A549 (cell line): ENCODE data around the gene GAL. TPM values are rescaled to one million over a fixed set of nuclear protein-coding genes. Genes with fewer than 3 reads are reported as not detected.

Experiments
- ATAC-seq, 2 experiments: fragments of 200-7000 bp in 1 of 2; fragments of >200 bp in 1 of 2; cut with Nextera tagmentation in 1 of 2; cut with Tn5 transposase in 1 of 2; 3 replicates each; pipeline versions ENCODE4 v1.8.0 to v1.9.1; 2018 to 2020; ENCODE audit warnings: mild to moderate bottlenecking in 1 of 2, moderate library complexity in 1 of 2
- CTCF ChIA-PET: fragments of 300-600 bp; sonication (Branson Sonifier 250); formaldehyde crosslinking; extraction: SDS; loops from one replicate; lab custom pipeline; 2021; ENCODE audit warnings: antibody characterized with exemption, inconsistent platforms; lab: Yijun Ruan, JAX
- POLR2A ChIA-PET: fragments of 350-600 bp; formaldehyde crosslinking; extraction: SDS; loops from one replicate; lab custom pipeline; 2021; ENCODE audit warnings: antibody characterized with exemption, inconsistent platforms; lab: Yijun Ruan, JAX
- DNase-seq, 2 experiments: peaks; one replicate each; pipeline versions ENCODE4 v3.0.0 to v3.0.0-alpha.2; 2011 to 2016; ENCODE audit warnings: low read depth in 1 of 2, low spot score in 1 of 2
- FAIRE-seq: peaks from 2 replicates; lab custom pipeline; 2011; peaks lifted over from hg19 to GRCh38; lab: Jason Lieb, UNC
- H3K27ac ChIP-seq, 2 experiments: fragments of >200 bp; sonication (Bioruptor Twin); formaldehyde crosslinking; 3 replicates each; pipeline ENCODE4 v1.5.1; 2016 to 2017
- H3K4me1 ChIP-seq: fragments of >200 bp; sonication (Bioruptor Twin); formaldehyde crosslinking; 3 replicates; pipeline ENCODE4 v1.6.1; 2016
- H3K4me2 ChIP-seq: fragments of >200 bp; sonication (Bioruptor Twin); formaldehyde crosslinking; 3 replicates; pipeline ENCODE4 v1.6.1; 2016
- H3K4me3 ChIP-seq: fragments of >200 bp; sonication (Bioruptor Twin); formaldehyde crosslinking; 3 replicates; pipeline ENCODE4 v1.5.1; 2016
- H3K9me3 ChIP-seq: fragments of >200 bp; sonication (Bioruptor Twin); formaldehyde crosslinking; 3 replicates; pipeline ENCODE4 v1.6.1; 2016
- BHLHE40 ChIP-seq: IDR thresholded peaks from 2 replicates; pipeline ENCODE4 v1.6.1; 2012; ENCODE audit warnings: low read depth, low read length, inconsistent platforms
- CEBPB ChIP-seq, 2 experiments: fragments of >200 bp in 1 of 2; sonication (Bioruptor Twin) in 1 of 2; formaldehyde crosslinking in 1 of 2; IDR thresholded peaks; 2 replicates each; pipeline ENCODE4 v1.6.1; 2012 to 2016
- CHD2 ChIP-seq: fragments of 150-350 bp; IDR thresholded peaks from 2 replicates; pipeline ENCODE4 v1.6.1; 2014; ENCODE audit warnings: low read length; ENCODE audit not compliant: partially characterized antibody
- EHF ChIP-seq: fragments of 250-450 bp; sonication (Bioruptor Pico); IDR thresholded peaks from 2 replicates; pipeline ENCODE4 v1.5.0; 2020; ENCODE audit warnings: mild to moderate bottlenecking
- EHMT2 ChIP-seq: fragments of 200-600 bp; sonication (generic); IDR thresholded peaks from 2 replicates; pipeline ENCODE4 v1.6.1; 2016; ENCODE audit warnings: antibody characterized with exemption, low read depth, mild to moderate bottlenecking, moderate library complexity
- EP300 ChIP-seq, 2 experiments: fragments of >200 bp; sonication (Bioruptor Twin); formaldehyde crosslinking; IDR thresholded peaks; 2 replicates in 1 of 2; 3 replicates in 1 of 2; pipeline ENCODE4 v1.6.1; 2016 to 2017
- ESRRA ChIP-seq: fragments of 150-350 bp; IDR thresholded peaks from 2 replicates; pipeline ENCODE4 v1.6.1; 2014; ENCODE audit warnings: mild to moderate bottlenecking, low read length, borderline replicate concordance
- FOSB ChIP-seq: fragments of 250-450 bp; sonication (Bioruptor Pico); IDR thresholded peaks from 2 replicates; pipeline ENCODE4 v1.5.0; 2020; ENCODE audit warnings: mild to moderate bottlenecking, moderate library complexity
- FOXS1 ChIP-seq: fragments of 250-450 bp; sonication (Bioruptor Pico); IDR thresholded peaks from 2 replicates; pipeline ENCODE4 v1.5.0; 2020; ENCODE audit warnings: mild to moderate bottlenecking, moderate library complexity
- GATA3 ChIP-seq: IDR thresholded peaks from 2 replicates; pipeline ENCODE4 v1.6.1; 2012; ENCODE audit warnings: borderline replicate concordance
- HEYL ChIP-seq: fragments of 250-450 bp; sonication (Bioruptor Pico); IDR thresholded peaks from 2 replicates; pipeline ENCODE4 v1.8.0; 2021; ENCODE audit warnings: mild to moderate bottlenecking, moderate library complexity
- HMGXB4 ChIP-seq: fragments of 250-450 bp; sonication (Bioruptor Pico); IDR thresholded peaks from 2 replicates; pipeline ENCODE4 v1.5.0; 2021; ENCODE audit warnings: mild to moderate bottlenecking, moderate library complexity, borderline replicate concordance
- HOXB13 ChIP-seq: fragments of 250-450 bp; sonication (Bioruptor Pico); IDR thresholded peaks from 2 replicates; pipeline ENCODE4 v1.5.0; 2020; ENCODE audit warnings: low read depth, mild to moderate bottlenecking, moderate library complexity
- JUN ChIP-seq, 2 experiments: fragments of >200 bp; sonication (Bioruptor Twin); formaldehyde crosslinking; IDR thresholded peaks; 2 replicates in 1 of 2; 3 replicates in 1 of 2; pipeline ENCODE4 v1.6.1; 2016 to 2017
- KDM1A ChIP-seq: fragments of 200-600 bp; sonication (generic); IDR thresholded peaks from 2 replicates; pipeline ENCODE4 v1.6.1; 2016; ENCODE audit warnings: low read depth, mild to moderate bottlenecking
- MYC ChIP-seq: IDR thresholded peaks from 2 replicates; pipeline ENCODE4 v1.6.1; 2012; ENCODE audit warnings: mild to moderate bottlenecking, inconsistent platforms, low read length, improper control_type of control experiment, borderline replicate concordance
- NR3C1 ChIP-seq: fragments of >200 bp; sonication (Bioruptor Twin); formaldehyde crosslinking; IDR thresholded peaks from 3 replicates; pipeline ENCODE4 v1.6.1; 2017
- POLR2A ChIP-seq: IDR thresholded peaks from 2 replicates; pipeline ENCODE4 v1.6.1; 2012; ENCODE audit warnings: mild to moderate bottlenecking, low read length
- RAD21 ChIP-seq, 2 experiments: fragments of >200 bp in 1 of 2; sonication (Bioruptor Twin) in 1 of 2; formaldehyde crosslinking in 1 of 2; IDR thresholded peaks in 1 of 2; conservative IDR thresholded peaks in 1 of 2; 2 replicates in 1 of 2; 3 replicates in 1 of 2; pipeline ENCODE4 v1.6.1; 2012 to 2018; ENCODE audit warnings: inconsistent platforms in 1 of 2
- RARB ChIP-seq: fragments of 250-450 bp; sonication (Bioruptor Pico); IDR thresholded peaks from 2 replicates; pipeline ENCODE4 v1.8.0; 2021; ENCODE audit warnings: mild to moderate bottlenecking, moderate library complexity
- RCOR1 ChIP-seq: fragments of 150-350 bp; IDR thresholded peaks from 2 replicates; pipeline ENCODE4 v1.6.1; 2014; ENCODE audit warnings: antibody characterized with exemption, low read length, low read depth
- RNF2 ChIP-seq: fragments of 200-600 bp; sonication (generic); IDR thresholded peaks from 2 replicates; pipeline ENCODE4 v1.6.1; 2016; ENCODE audit warnings: low read depth, mild to moderate bottlenecking, antibody characterized with exemption, moderate library complexity, borderline replicate concordance
- SMC3 ChIP-seq: fragments of >200 bp; sonication (Bioruptor Twin); formaldehyde crosslinking; IDR thresholded peaks from 3 replicates; pipeline ENCODE4 v1.6.1; 2018; ENCODE audit warnings: inconsistent platforms
- TFCP2L1 ChIP-seq: fragments of 250-450 bp; sonication (Bioruptor Pico); IDR thresholded peaks from 2 replicates; pipeline ENCODE4 v1.5.0; 2021; ENCODE audit warnings: mild to moderate bottlenecking
- TP53 ChIP-seq: fragments of 250-450 bp; sonication (Bioruptor Pico); IDR thresholded peaks from 2 replicates; pipeline ENCODE4 v1.5.0; 2021; ENCODE audit warnings: mild to moderate bottlenecking, moderate library complexity
- ZFP36 ChIP-seq: fragments of 450-650 bp; IDR thresholded peaks from 2 replicates; pipeline ENCODE4 v1.6.1; 2014; ENCODE audit warnings: borderline replicate concordance; ENCODE audit not compliant: partially characterized antibody
- ZSCAN20 ChIP-seq: fragments of 250-450 bp; sonication (Bioruptor Pico); IDR thresholded peaks from 2 replicates; pipeline ENCODE4 v1.8.0; 2022; ENCODE audit warnings: mild to moderate bottlenecking, moderate library complexity
- WGBS: methylation state at CpG from one replicate; pipeline ENCODE4 v1.1.6; 2017; ENCODE audit errors: missing lambda C conversion rate; 5-methylcytosine and 5-hydroxymethylcytosine counted together
- polyA plus RNA-seq, 4 experiments: library from polyadenylated mRNA; depleted of rRNA in 3 of 4; stranded (reverse); fragments of >200 nt; fragmentation: RNase III in 1 of 4; extraction: RNeasy Plus Mini Kit Qiagen cat#74134 plus additional on column Dnase treatment in 1 of 4; gene quantifications; 2 replicates in 3 of 4; 3 replicates in 1 of 4; pipeline ENCODE4 v1.2.3, GENCODE V29; 2011 to 2017
- TF ChIP-seq, protein P1 (sequence below): fragments of 450-650 bp; IDR thresholded peaks from 2 replicates; pipeline ENCODE4 v1.6.1; 2014; ENCODE audit warnings: antibody characterized with exemption
- TF ChIP-seq, protein P2 (sequence below): IDR thresholded peaks from 2 replicates; pipeline ENCODE4 v1.6.1; 2012; ENCODE audit warnings: low read depth, borderline replicate concordance

The GAL gene
- polyA plus RNA-seq, 2 of the 4 experiments (the other 2 are of a cell fraction): 2.2 to 8.6 TPM

- CTCF ChIA-PET: interaction anchor here (2.0 kb wide), 1 partner anchor 22 kb away, joined by 5 read pairs; no protein-coding TSS in a partner anchor
- ATAC-seq: no peak; a peak in 2 of 6 replicates
Measured at GRCh38 chr11:68669301-68670090, 14.8 kb upstream of the GAL start.

DNA sequence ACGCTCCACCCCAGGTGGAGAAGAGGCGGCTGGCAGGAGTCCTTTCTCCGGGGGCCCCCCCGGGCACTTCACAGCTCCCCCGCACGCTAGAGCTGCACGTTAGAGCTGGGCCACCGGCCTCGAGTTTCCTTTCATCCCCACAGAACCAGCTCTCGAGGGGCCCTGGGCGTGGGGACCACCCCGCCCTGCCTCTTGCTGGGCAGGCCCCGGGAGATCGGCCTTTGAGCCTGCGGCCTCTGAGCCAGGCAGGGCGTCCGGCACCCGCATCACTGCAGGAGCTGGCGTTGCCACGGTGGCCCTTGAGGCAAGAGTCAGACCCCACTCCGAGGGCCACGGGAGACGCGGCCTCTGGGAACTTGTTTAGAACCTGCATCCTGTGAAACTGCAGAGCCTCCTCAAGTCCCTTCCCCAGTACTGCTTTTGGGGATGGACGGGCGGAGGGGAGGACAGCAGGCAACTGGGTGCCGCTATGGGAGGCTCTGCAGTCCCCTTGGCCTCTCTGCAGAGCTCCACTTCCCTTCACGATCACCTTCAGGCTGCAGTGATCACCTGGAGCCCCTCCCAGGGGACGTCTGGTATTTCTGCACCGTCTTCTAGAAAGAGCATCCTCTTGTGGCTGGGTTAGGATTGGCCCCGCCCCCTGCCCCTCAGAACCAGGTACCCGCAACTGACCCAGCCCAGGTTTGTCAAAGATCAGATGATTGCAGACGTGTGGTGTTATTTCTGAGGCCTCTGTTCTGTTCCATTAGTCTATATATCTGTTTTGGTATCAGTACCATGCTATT, 13.9 kb upstream of the GAL start:
- FAIRE-seq: no peak
- peaks cover 8% of the 10 kb centered on the region; the same call in 2 of the 3 replicates for H3K9me3 ChIP-seq

More at GRCh38 chr11:68669301-68670090, 14.8 kb upstream of the GAL start:
- no peak overlapping the region for H3K27ac ChIP-seq
- TF ChIP-seq SMC3 (no peak), GATA3 (no peak), RAD21 (conservative IDR thresholded peaks at IDR 0.05 in 1 of 2, IDR thresholded peaks at IDR 0.05 in 1 of 2) (no peak), JUN (IDR thresholded peaks at IDR 0.05) (no peak), ZSCAN20 (CRISPR knock-in tag) (no peak), TFCP2L1 (no peak), HEYL (CRISPR knock-in tag) (no peak), HMGXB4 (no peak), BHLHE40 (no peak), POLR2A (no peak), RARB (CRISPR knock-in tag) (no peak)
- TF ChIP-seq, protein P1, sequence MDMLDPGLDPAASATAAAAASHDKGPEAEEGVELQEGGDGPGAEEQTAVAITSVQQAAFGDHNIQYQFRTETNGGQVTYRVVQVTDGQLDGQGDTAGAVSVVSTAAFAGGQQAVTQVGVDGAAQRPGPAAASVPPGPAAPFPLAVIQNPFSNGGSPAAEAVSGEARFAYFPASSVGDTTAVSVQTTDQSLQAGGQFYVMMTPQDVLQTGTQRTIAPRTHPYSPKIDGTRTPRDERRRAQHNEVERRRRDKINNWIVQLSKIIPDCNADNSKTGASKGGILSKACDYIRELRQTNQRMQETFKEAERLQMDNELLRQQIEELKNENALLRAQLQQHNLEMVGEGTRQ: no peak
- no peak overlapping the region for H3K4me3 ChIP-seq
- DNase-seq (no peak), FAIRE-seq (no peak)
- peaks cover 8% of the 10 kb centered on the region; the same call in 2 of the 3 replicates for H3K9me3 ChIP-seq
- WGBS: 81% methylated on average over 20 of the region's 27 CpGs
- POLR2A ChIA-PET: no interaction called here
- no peaks in the 10 kb centered on the region for H3K4me1 ChIP-seq
- H3K4me2 ChIP-seq: no peak overlapping the region

DNA sequence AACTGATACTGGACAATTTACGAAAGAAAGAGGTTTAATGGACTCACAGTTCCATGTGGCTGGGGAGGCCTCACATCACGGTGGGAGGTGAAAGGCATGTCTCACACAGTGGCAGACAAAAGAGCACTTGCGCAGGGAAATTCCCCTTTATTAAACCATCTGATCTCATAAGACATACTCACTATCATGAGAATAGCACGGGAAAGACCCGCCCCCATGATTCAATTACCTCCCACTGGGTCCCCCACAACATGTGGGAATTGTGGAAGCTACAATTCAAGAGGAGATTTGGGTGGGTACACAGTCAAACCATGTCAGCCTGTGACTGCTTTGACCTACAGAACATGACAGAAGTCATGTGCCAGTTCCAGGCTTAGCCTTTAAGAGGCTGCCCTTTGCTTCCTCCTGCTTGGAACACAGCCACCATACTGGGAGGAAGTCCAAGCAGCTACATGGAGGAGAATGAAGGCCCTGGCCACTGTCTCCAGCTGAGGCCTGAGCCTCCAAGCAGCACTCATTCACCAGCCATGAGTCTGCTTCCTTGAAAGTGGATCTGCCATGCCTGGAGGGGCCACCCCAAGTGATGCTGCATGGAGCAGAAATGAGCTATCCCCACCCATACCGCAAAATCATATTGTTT, 10.9 kb upstream of the GAL start:
- WGBS: 69% methylated on average over 6 of the region's 6 CpGs
- Histone ChIP-seq H3K4me3 (no peak overlapping the region), H3K9me3 (peaks cover 8% of the 10 kb centered on the region; the same call in 2 of the 3 replicates), H3K27ac (no peak overlapping the region), H3K4me2 (no peak overlapping the region), H3K4me1 (peaks cover 13% of the 10 kb centered on the region)
- ChIA-PET POLR2A (no interaction called here), CTCF (interaction anchor here (1.0 kb wide), 1 partner anchor 44 kb away, joined by 3 read pairs; no protein-coding TSS in a partner anchor)
- DNase-seq (no peak), FAIRE-seq (no peak), ATAC-seq (no peak)
- TF ChIP-seq FOXS1 (CRISPR knock-in tag) (no peak), KDM1A (no peak), GATA3 (no peak), ZFP36 (no peak), RCOR1 (no peak), MYC (no peak), HMGXB4 (no peak), EHMT2 (no peak), NR3C1 (no peak)
- TF ChIP-seq, protein P2, sequence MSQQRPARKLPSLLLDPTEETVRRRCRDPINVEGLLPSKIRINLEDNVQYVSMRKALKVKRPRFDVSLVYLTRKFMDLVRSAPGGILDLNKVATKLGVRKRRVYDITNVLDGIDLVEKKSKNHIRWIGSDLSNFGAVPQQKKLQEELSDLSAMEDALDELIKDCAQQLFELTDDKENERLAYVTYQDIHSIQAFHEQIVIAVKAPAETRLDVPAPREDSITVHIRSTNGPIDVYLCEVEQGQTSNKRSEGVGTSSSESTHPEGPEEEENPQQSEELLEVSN: no peak

More for the DNA sequence above, 13.9 kb upstream of the GAL start:
- ATAC-seq (no peak), DNase-seq (no peak)
- no peak overlapping the region for H3K27ac ChIP-seq
- CTCF ChIA-PET: interaction anchor here (2.0 kb wide), 1 partner anchor 23 kb away, joined by 5 read pairs; no protein-coding TSS in a partner anchor
- WGBS: 80% methylated on average over 21 of the region's 33 CpGs
- no peak overlapping the region for H3K4me3 ChIP-seq
- no peaks in the 10 kb centered on the region for H3K4me1 ChIP-seq
- H3K4me2 ChIP-seq: no peak overlapping the region
- TF ChIP-seq EHF (no peak), HOXB13 (no peak), RNF2 (no peak), FOXS1 (CRISPR knock-in tag) (no peak), CHD2 (no peak), ZFP36 (no peak), EP300 (IDR thresholded peaks at IDR 0.05) (no peak), TP53 (CRISPR knock-in tag) (no peak), KDM1A (no peak), BHLHE40 (no peak), RAD21 (conservative IDR thresholded peaks at IDR 0.05 in 1 of 2, IDR thresholded peaks at IDR 0.05 in 1 of 2) (no peak), SMC3 (no peak), ESRRA (no peak), GATA3 (no peak), RCOR1 (no peak), CEBPB (IDR thresholded peaks at IDR 0.05) (no peak), FOSB (CRISPR knock-in tag) (no peak), NR3C1 (no peak), JUN (IDR thresholded peaks at IDR 0.05) (no peak)
- POLR2A ChIA-PET: no interaction called here
